GM18868 (cell line): ENCODE results near the gene AK1.
"Not testable (repeated sequence)": the region's sequence is repeated elsewhere in the genome, so short reads cannot be mapped to it uniquely, and the experiment has no call there.

Experiments
- ATAC-seq: cut with Tn5 transposase; IDR thresholded peaks from one replicate; pipeline ENCODE4 v1.9.1; 2021; ENCODE audit warnings: mild to moderate bottlenecking, moderate library complexity; ENCODE audit not compliant: unreplicated experiment

The AK1 gene

GRCh38 chr9:127852829-127853228 is 24.6 kb downstream of the AK1 start:
- ATAC-seq = no peak

GRCh38 chr9:127850286-127850830 is 27.1 kb downstream of the AK1 start:
- no peak for ATAC-seq

GRCh38 chr9:127848756-127849504 is 28.5 kb downstream of the AK1 start:
- no peak for ATAC-seq

- ATAC-seq = no peak
Measured at GRCh38 chr9:127847833-127848755, 29.4 kb downstream of the AK1 start.

- ATAC-seq = no peak
Measured at GRCh38 chr9:127847178-127847510, 30.3 kb downstream of the AK1 start.

- ATAC-seq = no peak
Measured at GRCh38 chr9:127846443-127847177, 30.9 kb downstream of the AK1 start.

DNA sequence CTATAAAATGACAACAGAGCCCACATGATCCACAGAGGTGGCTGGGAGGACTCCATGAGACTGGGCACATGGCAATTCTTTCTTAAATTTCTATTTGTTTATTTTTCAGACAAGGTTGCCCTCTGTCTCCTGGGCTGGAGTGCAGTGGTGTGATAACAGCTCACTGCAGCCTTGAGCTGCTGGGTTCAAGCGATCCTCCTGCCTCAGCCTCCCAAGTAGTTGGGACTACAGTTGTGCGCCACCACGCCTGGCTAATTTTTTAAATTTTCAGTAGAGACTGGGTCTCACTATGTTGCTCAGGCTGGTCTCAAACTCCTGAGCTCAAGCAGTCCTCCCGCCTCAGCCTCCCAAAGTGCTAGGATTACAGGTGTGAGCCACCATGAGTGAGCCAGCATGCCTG is 31.9 kb downstream of the AK1 start:
- ATAC-seq = not testable (repeated sequence)

- ATAC-seq = no peak
Measured at GRCh38 chr9:127844821-127845359, 32.6 kb downstream of the AK1 start.

- ATAC-seq = no peak
Measured at GRCh38 chr9:127841087-127841835, 36.2 kb downstream of the AK1 start.

GRCh38 chr9:127838375-127839078 is 38.9 kb downstream of the AK1 start:
- no peak for ATAC-seq

DNA sequence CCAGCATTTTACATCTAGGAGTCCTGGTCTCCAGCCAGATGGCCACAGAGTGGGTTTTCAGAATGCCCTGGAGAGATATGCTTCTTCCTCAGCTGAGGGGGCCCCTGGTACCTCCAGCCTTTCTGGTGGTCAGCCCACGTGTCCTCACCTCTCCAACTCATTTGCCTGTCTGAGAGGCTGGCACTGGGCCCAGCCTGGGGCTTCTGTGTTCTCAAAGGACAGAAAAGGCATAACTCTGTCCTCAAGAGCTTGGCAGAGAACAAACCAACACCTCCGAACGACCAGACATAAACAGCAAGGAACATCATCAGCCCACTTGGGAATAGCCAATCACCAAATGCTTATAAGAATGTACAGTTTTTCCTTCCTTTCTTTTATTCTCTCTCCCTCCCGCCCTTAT is 40.1 kb downstream of the AK1 start:
- ATAC-seq = no peak

DNA sequence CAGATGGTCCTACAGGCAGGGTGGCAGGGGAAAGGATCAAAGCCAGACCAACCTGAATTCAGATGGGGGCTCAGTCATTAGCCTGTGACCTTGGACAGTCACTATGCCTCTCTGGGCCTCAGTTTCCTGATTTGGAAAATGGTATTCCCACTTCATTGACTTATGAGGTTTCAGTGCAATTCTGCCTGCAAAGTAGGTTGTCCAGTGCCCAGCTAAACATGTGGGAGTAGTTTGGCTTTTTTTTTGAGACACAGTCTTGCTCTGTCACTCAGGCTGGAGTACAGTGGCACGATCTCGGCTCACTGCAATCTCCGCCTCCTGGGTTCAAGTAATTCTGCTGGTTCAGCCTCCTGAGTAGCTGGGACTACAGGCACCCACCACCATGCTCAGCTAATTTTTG is 40.9 kb downstream of the AK1 start:
- not testable (repeated sequence) for ATAC-seq

GRCh38 chr9:127835991-127836516 is 41.4 kb downstream of the AK1 start:
- no peak for ATAC-seq

DNA sequence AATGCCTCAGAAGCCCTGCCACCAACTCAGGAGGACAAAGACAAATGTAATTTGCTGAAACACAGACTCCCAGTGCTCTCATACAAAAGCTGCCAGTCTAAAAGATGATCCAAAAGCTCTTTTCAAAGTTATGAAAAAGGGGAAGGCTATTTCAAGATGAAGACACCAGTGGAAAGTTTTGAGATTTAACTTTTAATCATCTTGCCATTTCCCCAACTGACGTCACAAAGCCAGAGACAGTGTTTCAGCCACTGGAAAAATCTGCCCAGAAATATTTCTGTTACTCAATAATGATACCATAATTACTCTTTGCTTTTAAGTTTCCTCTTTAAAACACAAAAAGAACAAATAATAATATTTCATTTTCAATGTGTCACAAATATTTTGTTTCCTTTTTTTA is 43.9 kb downstream of the AK1 start:
- no peak for ATAC-seq

GRCh38 chr9:127832248-127832647 is 45.2 kb downstream of the AK1 start:
- no peak for ATAC-seq

DNA sequence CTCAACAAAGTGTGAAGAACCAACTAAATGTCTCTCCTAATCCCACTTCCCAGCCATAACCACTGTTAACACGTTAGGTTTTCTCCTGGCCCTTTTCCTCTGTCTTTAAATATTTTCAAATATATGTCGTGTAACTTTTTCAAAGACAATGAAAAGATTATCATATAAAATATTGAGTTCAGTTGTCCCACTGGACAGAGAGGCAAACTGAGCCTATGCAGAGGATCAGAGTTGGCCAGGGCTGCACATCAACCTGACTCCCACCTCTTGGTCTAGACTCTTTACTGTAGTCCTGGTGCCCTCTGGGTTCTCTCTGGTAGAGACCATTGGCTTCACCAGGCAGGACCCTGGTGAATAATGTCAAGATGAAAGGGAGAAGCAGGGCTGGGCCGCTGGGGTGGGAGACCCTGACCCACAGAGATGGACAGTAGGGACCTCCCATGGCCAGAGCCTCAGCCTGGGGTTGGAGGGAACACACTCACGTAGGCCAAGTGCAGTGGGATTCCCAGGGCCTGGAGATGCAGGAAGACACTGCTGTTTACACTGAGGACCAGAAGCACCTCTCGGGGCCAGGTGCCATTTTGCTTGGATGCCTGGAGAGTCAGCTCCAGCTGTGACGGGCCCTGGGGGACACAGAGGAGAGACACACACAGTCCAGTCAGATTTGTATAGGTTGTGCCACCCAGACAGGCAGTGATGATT is 48.1 kb downstream of the AK1 start:
- no peak for ATAC-seq

- ATAC-seq = no peak
Measured at GRCh38 chr9:127828262-127829031, 49.0 kb downstream of the AK1 start.
